ENCODE data around the gene CELF3.

CELF3 gene

DNA sequence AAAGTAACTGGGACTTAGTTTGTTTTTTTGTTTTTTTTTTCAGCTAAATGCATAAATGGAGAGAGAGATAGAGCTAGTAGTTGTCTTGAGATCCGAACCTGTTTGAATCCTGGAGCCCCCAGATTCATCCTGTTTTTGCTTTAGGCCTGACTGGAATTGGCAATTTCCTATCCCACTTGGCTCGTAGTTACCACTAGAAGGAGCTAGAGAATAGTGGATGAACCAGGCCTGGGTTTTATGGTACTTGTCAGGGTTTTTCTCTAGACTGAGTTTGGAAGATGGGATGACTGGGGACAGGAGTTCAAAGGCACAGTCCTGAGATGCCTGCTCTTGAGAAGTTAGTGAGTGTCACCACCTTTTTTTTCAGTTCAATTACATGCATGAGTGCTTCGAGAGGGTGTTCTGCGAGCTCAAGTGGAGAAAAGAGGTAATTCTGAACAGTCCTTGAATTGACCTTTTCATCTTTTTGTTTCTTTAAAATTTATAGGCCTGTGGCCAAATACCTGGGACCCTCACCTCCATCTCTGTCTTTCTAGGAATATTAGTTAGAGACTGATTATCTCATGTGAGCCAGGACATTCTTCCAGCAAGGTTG is 23.4 kb downstream of the CELF3 start:
- Histone ChIP-seq H4K8ac (ENCODE audit: low read depth, low read length) (no peak overlapping the region), H3K79me1 (ENCODE audit: low read length) (no peaks in the 10 kb centered on the region), H3K27me3 (ENCODE audit: insufficient read depth, low read length) (no peaks in the 10 kb centered on the region), H3K18ac (ENCODE audit: low read length) (no peak overlapping the region), H3K4ac (ENCODE audit: low read depth, low read length) (no peak overlapping the region), H3K23ac (ENCODE audit: low read length) (no peak overlapping the region), H3K4me3 (ENCODE audit: low read depth, low read length) (no peak overlapping the region), H3K4me2 (ENCODE audit: low read length) (no peak overlapping the region), H4K91ac (ENCODE audit: low read depth, low read length) (no peak overlapping the region), H2BK5ac (ENCODE audit: low read depth, low read length, poor library complexity) (no peak overlapping the region), H3K79me2 (ENCODE audit: control insufficient read depth, insufficient read depth, low read length, poor library complexity) (no peaks in the 10 kb centered on the region), H2AFZ (ENCODE audit: insufficient read depth, low read length, poor library complexity) (no peak overlapping the region), H3K9ac (ENCODE audit: low read length) (no peak overlapping the region), H3K14ac (ENCODE audit: low read length) (no peak overlapping the region), H3K36me3 (ENCODE audit: control insufficient read depth in 1 of 2, insufficient read depth in 2 of 2, low read length in 2 of 2) (peaks cover 8 to 18% of the 10 kb centered on the region in 2 experiments), H2AK5ac (ENCODE audit: low read length) (no peak overlapping the region), H3K27ac (ENCODE audit: low read depth, low read length) (no peak overlapping the region), H2BK12ac (ENCODE audit: low read length) (no peak overlapping the region), H3K4me1 (ENCODE audit: control insufficient read depth in 1 of 2, insufficient read depth in 2 of 2, low read length in 2 of 2) (no peaks in the 10 kb centered on the region), H4K12ac (ENCODE audit: low read depth, low read length) (no peak overlapping the region), H2BK120ac (ENCODE audit: insufficient read depth, low read length, poor library complexity) (no peak overlapping the region), H3K9me3 (ENCODE audit: insufficient read depth, low read depth, low read length) (no peaks in the 10 kb centered on the region)
- no CpG with 5 or more reads among the region's 4 CpGs for WGBS (ENCODE audit: extremely low coverage, insufficient coverage, insufficient read length)
- peak in 1 of 2 donors; percentile 27 for DNase-seq

DNA sequence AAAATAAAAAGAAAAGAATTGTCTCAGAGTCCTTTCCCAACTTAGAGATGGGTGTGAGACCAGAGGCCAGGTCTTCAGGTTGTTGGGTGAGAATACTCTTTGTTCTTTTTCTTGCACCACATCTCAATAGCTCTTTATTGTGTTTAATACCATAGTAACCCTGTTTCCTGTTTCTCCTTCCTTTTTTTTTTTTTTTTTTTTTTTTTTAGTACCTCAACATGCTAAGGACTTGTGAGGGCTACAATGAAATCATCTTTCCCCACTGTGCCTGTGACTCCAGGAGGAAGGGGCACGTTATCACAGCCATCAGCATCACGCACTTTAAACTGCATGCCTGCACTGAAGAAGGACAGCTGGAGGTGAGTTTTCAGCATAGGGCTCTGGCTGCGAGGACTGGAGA is 24.4 kb downstream of the CELF3 start:
- Histone ChIP-seq H3K79me1 (ENCODE audit: low read length) (no peaks in the 10 kb centered on the region), H2BK120ac (ENCODE audit: insufficient read depth, low read length, poor library complexity) (no peak overlapping the region), H3K4me2 (ENCODE audit: low read length) (no peak overlapping the region), H3K9me3 (ENCODE audit: insufficient read depth, low read depth, low read length) (no peaks in the 10 kb centered on the region), H3K27ac (ENCODE audit: low read depth, low read length) (no peak overlapping the region), H2BK5ac (ENCODE audit: low read depth, low read length, poor library complexity) (no peak overlapping the region), H3K27me3 (ENCODE audit: insufficient read depth, low read length) (no peaks in the 10 kb centered on the region), H3K4me3 (ENCODE audit: low read depth, low read length) (no peak overlapping the region), H3K36me3 (ENCODE audit: control insufficient read depth in 1 of 2, insufficient read depth in 2 of 2, low read length in 2 of 2) (peaks cover 4 to 14% of the 10 kb centered on the region in 2 experiments), H3K23ac (ENCODE audit: low read length) (no peak overlapping the region), H3K18ac (ENCODE audit: low read length) (no peak overlapping the region), H3K4me1 (ENCODE audit: control insufficient read depth in 1 of 2, insufficient read depth in 2 of 2, low read length in 2 of 2) (no peaks in the 10 kb centered on the region), H3K14ac (ENCODE audit: low read length) (no peak overlapping the region), H4K8ac (ENCODE audit: low read depth, low read length) (no peak overlapping the region), H3K9ac (ENCODE audit: low read length) (no peak overlapping the region), H3K79me2 (ENCODE audit: control insufficient read depth, insufficient read depth, low read length, poor library complexity) (no peaks in the 10 kb centered on the region), H3K4ac (ENCODE audit: low read depth, low read length) (no peak overlapping the region), H4K12ac (ENCODE audit: low read depth, low read length) (no peak overlapping the region), H4K91ac (ENCODE audit: low read depth, low read length) (no peak overlapping the region), H2AK5ac (ENCODE audit: low read length) (no peak overlapping the region), H2AFZ (ENCODE audit: insufficient read depth, low read length, poor library complexity) (no peak overlapping the region), H2BK12ac (ENCODE audit: low read length) (no peak overlapping the region)
- DNase-seq, result no peak
- no CpG with 5 or more reads among the region's 3 CpGs for WGBS (ENCODE audit: extremely low coverage, insufficient coverage, insufficient read length)

DNA sequence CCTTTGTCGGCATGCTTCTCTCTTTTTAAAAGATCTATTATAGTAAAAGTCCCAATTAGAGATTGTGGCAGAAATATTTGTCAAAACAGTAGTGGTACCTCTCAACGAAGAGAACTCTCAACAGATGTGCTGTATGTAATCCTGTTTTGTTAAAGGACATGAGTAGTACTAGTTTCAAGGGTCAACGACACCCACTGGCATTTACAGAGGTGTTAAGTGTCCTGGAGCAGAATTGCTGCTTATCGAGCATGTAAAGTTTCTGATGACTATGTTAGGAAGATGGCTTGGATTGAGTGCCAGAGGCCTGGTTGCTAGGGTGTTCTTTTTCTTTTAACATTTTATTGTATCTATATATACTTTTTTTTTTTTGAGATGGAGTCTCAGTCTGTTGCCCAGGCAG is 27.1 kb downstream of the CELF3 start:
- WGBS (ENCODE audit: extremely low coverage, insufficient coverage, insufficient read length), result no CpG with 5 or more reads among the region's 4 CpGs
- Histone ChIP-seq H3K79me2 (ENCODE audit: control insufficient read depth, insufficient read depth, low read length, poor library complexity) (no peaks in the 10 kb centered on the region), H4K12ac (ENCODE audit: low read depth, low read length) (no peak overlapping the region), H3K79me1 (ENCODE audit: low read length) (no peaks in the 10 kb centered on the region), H3K4me2 (ENCODE audit: low read length) (no peak overlapping the region), H3K23ac (ENCODE audit: low read length) (no peak overlapping the region), H2AK5ac (ENCODE audit: low read length) (no peak overlapping the region), H2AFZ (ENCODE audit: insufficient read depth, low read length, poor library complexity) (no peak overlapping the region), H3K4me3 (ENCODE audit: low read depth, low read length) (no peak overlapping the region), H3K4me1 (ENCODE audit: control insufficient read depth in 1 of 2, insufficient read depth in 2 of 2, low read length in 2 of 2) (no peaks in the 10 kb centered on the region), H2BK12ac (ENCODE audit: low read length) (no peak overlapping the region), H3K9ac (ENCODE audit: low read length) (no peak overlapping the region), H3K4ac (ENCODE audit: low read depth, low read length) (no peak overlapping the region), H4K8ac (ENCODE audit: low read depth, low read length) (no peak overlapping the region), H3K9me3 (ENCODE audit: insufficient read depth, low read depth, low read length) (no peaks in the 10 kb centered on the region), H3K18ac (ENCODE audit: low read length) (no peak overlapping the region), H3K27me3 (ENCODE audit: insufficient read depth, low read length) (no peaks in the 10 kb centered on the region), H4K91ac (ENCODE audit: low read depth, low read length) (no peak overlapping the region), H2BK5ac (ENCODE audit: low read depth, low read length, poor library complexity) (no peak overlapping the region), H2BK120ac (ENCODE audit: insufficient read depth, low read length, poor library complexity) (no peak overlapping the region), H3K36me3 (ENCODE audit: control insufficient read depth in 1 of 2, insufficient read depth in 2 of 2, low read length in 2 of 2) (peaks cover 7 to 12% of the 10 kb centered on the region in 2 experiments), H3K14ac (ENCODE audit: low read length) (no peak overlapping the region), H3K27ac (ENCODE audit: low read depth, low read length) (no peak overlapping the region)
- DNase-seq, result no peak

DNA sequence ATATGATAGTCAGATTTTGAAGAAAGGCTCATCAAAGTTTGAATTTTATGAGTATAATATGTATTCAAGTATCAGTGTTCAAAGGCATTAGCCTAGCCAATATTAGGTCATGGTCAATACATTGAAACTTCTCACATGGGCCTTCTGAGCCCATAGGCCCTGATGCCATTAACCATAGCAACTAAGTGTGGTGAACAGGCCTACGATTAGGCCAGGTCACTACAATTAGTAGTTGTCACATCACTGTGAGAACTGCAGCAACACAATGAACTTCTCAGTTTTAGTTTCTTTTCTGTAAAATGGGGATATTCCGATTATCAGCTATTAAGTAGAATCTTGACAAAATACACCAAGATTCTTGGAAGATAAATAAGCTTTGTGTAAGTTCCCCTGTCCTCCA is 30.0 kb downstream of the CELF3 start:
- DNase-seq, result no peak
- no peak overlapping the region for H3K4me2 ChIP-seq (ENCODE audit: low read length)
- H3K14ac ChIP-seq (ENCODE audit: low read length), result no peak overlapping the region
- H4K8ac ChIP-seq (ENCODE audit: low read depth, low read length), result no peak overlapping the region
- H3K9ac ChIP-seq (ENCODE audit: low read length), result no peak overlapping the region
- no peak overlapping the region for H2BK12ac ChIP-seq (ENCODE audit: low read length)
- H3K27me3 ChIP-seq (ENCODE audit: insufficient read depth, low read length), result no peaks in the 10 kb centered on the region
- no peaks in the 10 kb centered on the region for H3K9me3 ChIP-seq (ENCODE audit: insufficient read depth, low read depth, low read length)
- no peaks in the 10 kb centered on the region for H3K79me2 ChIP-seq (ENCODE audit: control insufficient read depth, insufficient read depth, low read length, poor library complexity)
- H4K12ac ChIP-seq (ENCODE audit: low read depth, low read length), result no peak overlapping the region
- no peak overlapping the region for H3K4ac ChIP-seq (ENCODE audit: low read depth, low read length)
- no peak overlapping the region for H2BK5ac ChIP-seq (ENCODE audit: low read depth, low read length, poor library complexity)
- H2AFZ ChIP-seq (ENCODE audit: insufficient read depth, low read length, poor library complexity), result no peak overlapping the region
- no peaks in the 10 kb centered on the region for H3K79me1 ChIP-seq (ENCODE audit: low read length)
- H3K4me3 ChIP-seq (ENCODE audit: low read depth, low read length), result no peak overlapping the region
- H2AK5ac ChIP-seq (ENCODE audit: low read length), result no peak overlapping the region
- no peak overlapping the region for H2BK120ac ChIP-seq (ENCODE audit: insufficient read depth, low read length, poor library complexity)
- peaks cover 5% of the 10 kb centered on the region in 2 experiments for H3K36me3 ChIP-seq (ENCODE audit: control insufficient read depth in 1 of 2, insufficient read depth in 2 of 2, low read length in 2 of 2)
- H4K91ac ChIP-seq (ENCODE audit: low read depth, low read length), result no peak overlapping the region
- no CpG with 5 or more reads among the region's 2 CpGs for WGBS (ENCODE audit: extremely low coverage, insufficient coverage, insufficient read length)
- no peak overlapping the region for H3K18ac ChIP-seq (ENCODE audit: low read length)
- no peak overlapping the region for H3K23ac ChIP-seq (ENCODE audit: low read length)
- H3K4me1 ChIP-seq (ENCODE audit: control insufficient read depth in 1 of 2, insufficient read depth in 2 of 2, low read length in 2 of 2), result no peaks in the 10 kb centered on the region
- H3K27ac ChIP-seq (ENCODE audit: low read depth, low read length), result no peak overlapping the region
